Anterior cingulate cortex (tissue), 58 donors: ENCODE data around the gene RGS16.

Experiments
- DNase-seq, 58 donors: peaks; one replicate each; lab custom pipeline; 2025; lab: John Stamatoyannopoulos, UW

The RGS16 gene

GRCh38 chr1:182630586-182630985 lies 26.4 kb upstream of the RGS16 start:
- no peak for DNase-seq

- DNase-seq = no peak
Measured at GRCh38 chr1:182629499-182630096, 25.4 kb upstream of the RGS16 start.

GRCh38 chr1:182629080-182629479 lies 24.9 kb upstream of the RGS16 start:
- DNase-seq = no peak

- no peak for DNase-seq
Measured at GRCh38 chr1:182628657-182629056, 24.5 kb upstream of the RGS16 start.

GRCh38 chr1:182627622-182628021 lies 23.4 kb upstream of the RGS16 start:
- no peak for DNase-seq

- DNase-seq = no peak
Measured at GRCh38 chr1:182626527-182626926, 22.3 kb upstream of the RGS16 start.

GRCh38 chr1:182625719-182626504 lies 21.7 kb upstream of the RGS16 start:
- no peak for DNase-seq

- DNase-seq = no peak
Measured at GRCh38 chr1:182625024-182625423, 20.8 kb upstream of the RGS16 start.

- no peak for DNase-seq
Measured at GRCh38 chr1:182624577-182624976, 20.4 kb upstream of the RGS16 start.

- DNase-seq = no peak
Measured at GRCh38 chr1:182622901-182623528, 18.8 kb upstream of the RGS16 start.

GRCh38 chr1:182621906-182622305 lies 17.7 kb upstream of the RGS16 start:
- DNase-seq = no peak

- DNase-seq = no peak
Measured at GRCh38 chr1:182620924-182621585, 16.9 kb upstream of the RGS16 start.

- DNase-seq = peak in 8 of 58 donors; percentile 3 to 68 (median 22)
Measured at GRCh38 chr1:182617734-182618351, 13.7 kb upstream of the RGS16 start.

GRCh38 chr1:182617014-182617429 lies 12.8 kb upstream of the RGS16 start:
- no peak for DNase-seq

- DNase-seq = peak in 54 of 58 donors; percentile 17 to 83 (median 62)
Measured at GRCh38 chr1:182616130-182617013, 12.2 kb upstream of the RGS16 start.

GRCh38 chr1:182615468-182616129 lies 11.4 kb upstream of the RGS16 start:
- peak in 45 of 58 donors; percentile 9 to 82 (median 52) for DNase-seq

- peak in 54 of 58 donors; percentile 26 to 87 (median 63) for DNase-seq
Measured at GRCh38 chr1:182614796-182615454, 10.7 kb upstream of the RGS16 start.

- no peak for DNase-seq
Measured at GRCh38 chr1:182611787-182612186, 7.6 kb upstream of the RGS16 start.
